Stimulated activated CD8-positive, alpha-beta memory T cell treated with anti-CD3 and anti-CD28 coated beads, Interleukin-4, amount 100 ng/mL, for 1 hour (primary cell): ENCODE measurements around the gene LMOD1.
"Not testable (repeated sequence)": the region's sequence is repeated elsewhere in the genome, so short reads cannot be mapped to it uniquely, and the experiment has no call there.

Experiments used
- DNase-seq, 2 donors: peaks; one replicate each; pipeline ENCODE4 v3.0.0-alpha.2; 2020; ENCODE audit warnings: low read depth in 2 of 2, low spot score in 1 of 2

Gene LMOD1

DNA sequence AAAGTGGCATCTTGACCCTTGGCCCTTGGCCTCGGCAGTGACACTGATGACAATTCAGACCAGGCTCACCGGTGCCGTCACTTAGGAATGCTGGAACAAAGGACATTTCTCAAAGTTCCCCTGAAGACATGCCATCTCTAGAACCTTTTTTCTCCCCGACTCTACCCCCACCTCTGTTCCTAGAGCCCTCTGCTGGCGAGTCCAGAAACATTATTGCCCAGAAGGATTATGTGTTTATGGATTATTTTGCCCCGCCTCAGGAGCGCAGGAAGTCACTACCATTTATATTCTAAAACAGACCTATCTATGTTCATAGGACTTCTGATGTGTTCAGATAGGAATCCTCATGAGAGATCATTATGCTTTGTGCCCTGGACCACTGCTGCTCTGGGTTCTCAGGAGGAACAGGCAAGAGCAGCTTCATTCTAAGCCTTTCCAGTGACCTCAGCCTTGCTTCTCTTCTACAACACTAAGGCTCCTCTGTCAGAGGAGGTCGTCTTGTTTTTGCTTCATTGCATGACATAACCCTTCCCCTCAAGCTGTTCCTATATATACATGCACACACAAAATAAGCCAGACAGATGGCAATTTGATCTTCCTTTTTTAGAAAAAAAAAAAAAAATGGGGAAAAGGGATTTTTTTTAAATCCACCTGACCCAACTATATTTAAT lies 70.1 kb downstream of the LMOD1 start:
- no peak for DNase-seq

DNA sequence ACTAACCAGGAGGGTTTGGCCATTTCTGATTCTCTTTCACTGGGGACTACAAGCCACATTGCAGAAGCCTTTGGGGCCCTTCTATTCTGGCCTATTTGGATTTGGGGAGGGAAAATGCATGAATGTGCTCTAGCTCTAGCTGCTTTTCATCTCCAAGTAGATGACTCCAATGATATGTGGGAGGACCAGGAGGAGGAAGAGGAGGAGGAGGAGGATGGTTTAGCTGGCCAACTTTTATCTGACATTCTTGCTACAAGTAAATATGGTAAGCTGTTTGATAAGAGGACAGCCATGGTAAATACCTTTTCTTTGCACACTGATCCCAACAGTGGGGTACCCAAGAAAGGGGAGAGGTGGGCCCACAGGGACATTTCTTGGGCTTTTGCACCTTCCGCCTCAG lies 71.7 kb downstream of the LMOD1 start:
- no peak for DNase-seq

DNA sequence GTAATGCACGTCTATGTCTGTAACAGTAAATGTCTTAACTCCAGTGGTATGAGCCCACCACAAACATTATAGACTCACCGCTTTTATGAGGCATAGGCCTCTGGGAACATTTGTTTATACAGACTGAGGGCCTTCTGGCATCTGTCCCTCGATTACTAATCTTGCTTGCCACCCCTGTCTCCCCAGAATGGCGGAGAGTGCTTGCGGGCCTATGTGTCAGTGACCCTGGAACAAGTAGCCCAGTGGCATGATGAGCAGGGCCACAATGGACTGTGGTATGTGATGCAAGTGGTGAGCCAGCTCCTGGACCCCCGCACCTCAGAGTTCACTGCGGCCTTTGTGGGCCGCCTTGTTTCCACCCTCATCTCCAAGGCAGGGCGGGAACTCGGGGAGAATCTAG lies 76.0 kb downstream of the LMOD1 start:
- DNase-seq = no peak

DNA sequence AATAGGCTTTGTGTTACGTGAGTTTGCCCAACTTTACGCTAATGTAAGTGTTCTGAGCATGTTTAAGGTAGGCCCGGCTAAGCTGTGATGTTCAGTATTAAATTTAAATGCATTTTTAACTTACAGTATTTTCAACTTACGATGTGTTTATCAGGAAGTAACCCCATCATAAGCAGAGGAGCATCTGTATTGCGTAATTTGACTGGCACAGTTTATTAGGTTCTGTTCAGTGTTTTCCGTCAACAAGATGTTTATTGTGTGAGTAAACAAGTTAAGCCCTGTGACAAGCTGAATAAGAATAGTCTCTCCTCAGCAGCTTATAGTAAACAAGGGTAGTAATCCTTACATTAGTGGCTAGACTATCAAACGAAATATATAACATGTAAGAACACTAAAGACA lies 84.9 kb downstream of the LMOD1 start:
- no peak for DNase-seq

DNA sequence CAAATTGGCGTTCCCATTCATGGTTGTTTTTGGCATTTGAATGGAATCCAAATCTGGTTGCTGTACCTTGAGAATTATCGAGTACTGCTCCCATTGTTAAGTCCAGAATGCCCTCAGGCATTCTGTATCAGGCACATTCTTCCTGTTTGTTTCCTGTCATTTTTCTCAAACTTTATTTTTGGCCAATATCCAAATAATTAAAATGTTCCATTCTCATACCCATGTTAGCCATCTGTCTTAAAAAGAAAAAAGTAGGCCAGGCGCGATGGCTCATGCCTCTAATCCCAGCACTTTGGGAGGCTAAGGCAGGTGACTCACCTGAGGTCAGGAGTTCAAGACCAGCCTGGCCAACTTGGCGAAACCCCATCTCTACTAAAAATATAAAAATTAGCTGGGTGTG lies 86.9 kb downstream of the LMOD1 start:
- DNase-seq = no peak

DNA sequence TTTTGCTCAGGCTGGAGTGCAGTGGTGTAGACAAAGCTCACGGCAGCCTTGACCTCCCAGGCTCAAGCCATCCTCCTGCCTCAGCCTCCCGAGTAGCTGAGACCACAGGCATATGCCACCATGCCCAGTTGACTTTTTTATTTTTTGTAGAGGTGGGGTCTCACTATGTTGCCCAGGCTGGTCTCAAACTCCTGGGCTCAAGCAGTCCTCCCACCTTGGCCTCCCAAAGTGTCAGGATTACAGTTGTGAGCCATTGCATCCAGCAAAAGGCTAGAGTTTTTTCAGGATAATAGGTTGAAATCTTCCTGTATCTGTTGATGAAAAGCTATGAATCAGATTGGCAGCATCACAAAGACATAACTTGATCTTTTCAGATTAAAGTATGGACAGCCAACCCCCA lies 89.6 kb downstream of the LMOD1 start:
- DNase-seq = not testable (repeated sequence)

DNA sequence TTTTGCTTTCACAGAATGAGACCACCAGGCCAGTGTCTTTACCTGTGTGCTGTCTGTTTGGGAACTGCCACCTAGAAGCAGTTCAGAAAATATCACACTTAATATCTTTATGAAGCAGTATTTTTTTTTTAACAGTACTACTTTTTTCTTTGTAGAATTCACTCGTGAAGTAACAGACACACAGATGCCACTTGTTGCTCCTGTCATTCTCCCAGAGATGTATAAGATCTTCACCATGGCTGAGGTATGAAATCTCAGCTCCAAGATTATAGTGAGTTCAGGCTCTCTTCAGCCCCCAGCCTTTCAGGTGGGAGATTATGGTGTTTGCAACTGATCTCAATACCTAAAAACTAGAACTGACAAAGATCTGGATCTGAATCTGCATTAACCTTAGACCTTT lies 94.4 kb downstream of the LMOD1 start:
- no peak for DNase-seq

DNA sequence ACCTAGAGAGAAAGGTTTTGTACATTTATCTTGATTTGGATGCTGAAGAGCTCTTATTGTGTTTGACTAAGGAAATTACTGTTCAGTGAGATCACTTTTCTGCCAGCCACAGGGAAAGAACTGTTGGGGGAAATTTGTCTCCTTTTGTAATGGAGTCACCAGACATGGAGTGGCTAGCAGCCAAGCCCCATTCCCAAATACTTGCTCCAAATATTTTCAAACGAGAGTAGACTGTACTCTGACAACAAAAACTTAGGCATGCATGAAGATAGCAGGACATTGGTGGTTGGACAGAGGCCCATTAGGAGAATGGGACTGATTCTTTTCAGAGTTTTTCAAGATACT lies 96.3 kb downstream of the LMOD1 start:
- no peak for DNase-seq

DNA sequence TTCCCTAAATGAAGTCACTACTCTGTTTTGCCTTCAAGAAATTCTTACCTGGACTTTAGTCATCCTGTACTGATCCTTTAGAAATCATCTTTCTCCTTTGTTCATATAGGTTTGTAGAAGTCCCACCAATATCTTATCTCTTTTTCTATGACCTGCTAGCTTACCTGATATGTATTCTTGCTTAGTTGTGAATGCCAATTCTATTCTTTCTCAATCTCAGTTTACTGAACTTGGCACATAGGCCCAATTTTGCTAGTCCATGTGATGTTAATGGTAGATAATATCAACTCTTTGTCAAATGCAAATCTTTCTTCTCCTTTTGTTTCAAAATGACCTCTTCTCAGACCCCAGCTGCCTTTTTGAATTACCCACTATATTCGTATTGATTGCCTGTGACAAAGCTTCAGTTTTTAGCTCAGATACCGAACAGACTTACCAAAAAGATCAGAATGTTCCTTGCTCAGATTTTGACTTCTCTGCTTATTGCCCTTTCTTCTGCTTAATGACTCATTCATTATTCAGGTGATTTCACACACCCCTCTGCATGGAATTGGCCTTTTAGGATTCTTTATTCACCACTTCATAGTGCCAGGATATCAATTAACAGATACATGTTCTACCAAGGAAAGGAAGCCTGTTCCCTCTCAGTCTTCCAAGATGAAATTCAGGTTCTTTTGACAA lies 96.8 kb downstream of the LMOD1 start:
- no peak for DNase-seq

DNA sequence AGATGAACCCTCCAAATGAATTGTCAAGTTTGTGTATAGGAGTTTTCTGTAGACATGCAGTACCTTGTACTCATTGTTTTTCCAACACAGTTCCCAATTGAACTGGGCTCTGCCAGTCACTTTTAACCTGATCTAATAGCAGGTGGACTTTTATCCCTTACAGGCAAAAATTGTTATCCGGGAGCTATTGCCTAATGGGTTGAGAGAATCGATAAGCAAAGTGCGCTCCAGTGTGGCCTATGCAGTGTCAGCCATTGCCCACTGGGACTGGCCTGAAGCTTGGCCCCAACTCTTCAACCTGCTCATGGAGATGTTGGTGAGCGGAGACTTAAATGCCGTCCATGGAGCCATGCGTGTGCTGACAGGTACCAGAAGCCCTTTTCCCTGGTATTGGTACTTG lies 98.1 kb downstream of the LMOD1 start:
- no peak for DNase-seq

DNA sequence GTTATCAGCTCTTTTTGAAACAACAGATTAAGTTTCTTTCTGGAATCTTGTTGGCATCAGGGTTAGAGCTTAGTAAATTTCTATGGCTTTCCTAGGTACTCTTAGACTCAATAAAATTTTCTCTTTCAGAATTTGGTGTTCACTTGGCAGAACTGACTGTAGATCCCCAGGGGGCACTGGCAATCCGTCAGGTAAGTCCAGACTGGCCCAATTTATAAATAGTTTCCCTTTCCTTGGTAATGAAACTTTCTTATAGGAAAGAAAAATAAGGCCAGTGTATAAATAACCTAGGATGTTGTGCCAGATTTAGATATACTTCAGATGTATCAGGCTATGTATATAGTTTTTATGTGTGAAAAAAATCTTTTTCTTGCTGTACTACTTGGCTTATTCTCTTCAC lies 99.2 kb downstream of the LMOD1 start:
- DNase-seq = no peak
